Activated T-cell treated with anti-CD3 and anti-CD28 coated beads, Interleukin-2, amount 50 U/mL, for 24 hours (primary cell): ENCODE data around the gene TMEM209.
"Not testable (repeated sequence)": the region's sequence is repeated elsewhere in the genome, so short reads cannot be mapped to it uniquely, and the experiment has no call there.

ENCODE experiments used
- DNase-seq: peaks from one replicate; pipeline ENCODE4 v3.0.0-alpha.2; 2020
- H3K27ac Mint-ChIP-seq: 2 replicates; pipeline ENCODE4 v1.8.0; 2020; ENCODE audit warnings: mild to moderate bottlenecking, mixed read lengths
- H3K27me3 Mint-ChIP-seq: 2 replicates; pipeline ENCODE4 v1.8.0; 2020; ENCODE audit warnings: mixed read lengths
- H3K36me3 Mint-ChIP-seq: 2 replicates; pipeline ENCODE4 v1.8.0; 2020; ENCODE audit warnings: low read depth, mixed read lengths
- H3K4me1 Mint-ChIP-seq: 2 replicates; pipeline ENCODE4 v1.8.0; 2020; ENCODE audit warnings: low read depth, mixed read lengths
- H3K4me3 Mint-ChIP-seq: 2 replicates; pipeline ENCODE4 v1.8.0; 2020; ENCODE audit warnings: mild to moderate bottlenecking, moderate library complexity, mixed read lengths
- H3K9me3 Mint-ChIP-seq: 2 replicates; pipeline ENCODE4 v1.8.0; 2020; ENCODE audit warnings: mixed read lengths

Gene TMEM209

DNA sequence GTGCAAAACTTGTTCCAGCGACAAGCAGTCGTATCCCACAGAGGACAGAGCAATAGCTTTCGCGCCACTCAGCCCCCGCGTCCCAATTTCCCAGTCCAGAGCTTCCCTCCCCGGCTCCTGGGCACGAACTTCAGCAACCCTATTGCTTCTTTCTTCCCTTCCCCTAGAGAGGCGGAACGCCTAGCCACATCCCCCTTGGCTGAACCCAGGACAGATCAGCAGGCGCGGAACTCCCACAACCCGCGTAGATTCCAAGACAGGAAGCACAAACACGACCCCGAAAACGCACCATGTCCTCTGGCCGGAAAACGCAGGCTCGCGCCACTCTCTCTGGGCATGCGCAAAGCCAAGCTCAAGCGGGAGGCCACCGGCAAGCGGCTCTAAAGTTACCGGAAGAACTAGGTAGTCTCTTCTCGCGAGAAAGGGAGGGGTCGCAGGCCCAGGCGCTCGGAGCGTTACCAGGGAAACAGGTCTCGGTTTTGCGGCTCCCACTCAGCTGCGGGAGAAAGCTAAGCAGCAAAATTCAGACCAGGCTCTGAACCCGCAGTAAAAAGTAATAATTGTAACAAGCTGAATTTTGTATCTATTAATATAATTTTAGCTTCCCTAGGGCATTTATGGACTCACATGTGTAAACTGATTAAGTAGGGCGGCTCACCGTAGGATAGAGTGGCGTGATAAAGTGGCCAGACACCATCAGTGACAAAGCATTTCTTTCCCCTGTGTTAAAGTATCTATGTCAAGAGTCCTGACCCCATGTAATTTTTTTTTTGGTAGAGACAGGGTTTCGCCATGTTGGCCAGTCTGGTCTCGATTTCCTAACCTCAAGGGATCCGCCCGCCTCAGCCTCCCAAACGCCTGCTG lies at the start of gene TMEM209:
TMEM209 (minus strand) TSS at position 323 of the 864 bp plus-strand sequence; CDS start at position 292, 31 bp downstream.
- peak; percentile 94 for DNase-seq
- no peaks in the 10 kb centered on the region for H3K9me3 Mint-ChIP-seq
- no peaks in the 10 kb centered on the region for H3K27me3 Mint-ChIP-seq
- peaks cover 33% of the 10 kb centered on the region for H3K4me1 Mint-ChIP-seq
- peak within 1 kb of the TSS; percentile 100 for H3K27ac Mint-ChIP-seq
- peak within 1 kb of the TSS; percentile 99 for H3K4me3 Mint-ChIP-seq
- H3K36me3 Mint-ChIP-seq: peaks cover 47% of the 10 kb centered on the region

DNA sequence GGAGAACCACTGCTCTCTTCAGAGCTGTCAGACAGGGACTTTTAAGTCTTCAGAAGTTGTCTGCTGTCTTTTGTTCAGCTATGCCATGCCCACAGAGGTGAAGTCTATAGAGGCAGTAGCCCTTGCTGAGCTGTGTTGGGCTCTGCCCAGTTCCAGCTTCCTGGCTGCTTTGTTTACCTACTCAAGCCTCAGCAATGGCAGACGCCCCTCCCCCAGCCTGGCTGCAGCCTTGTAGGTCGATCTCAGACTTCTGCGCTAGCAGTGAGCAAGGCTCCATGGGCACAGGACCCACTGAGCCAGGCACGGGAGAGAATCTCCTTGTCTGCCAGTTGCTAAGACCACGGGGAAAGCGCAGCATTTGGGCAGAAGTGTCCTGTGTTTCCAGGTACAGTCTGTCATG lies 49.3 kb upstream of the TMEM209 start:
- Mint-ChIP-seq H3K9me3 (peaks cover 14% of the 10 kb centered on the region), H3K4me1 (no peaks in the 10 kb centered on the region), H3K27me3 (no peaks in the 10 kb centered on the region), H3K36me3 (peaks cover 2% of the 10 kb centered on the region), H3K4me3 (no peak overlapping the region), H3K27ac (no peak overlapping the region)
- DNase-seq: no peak

DNA sequence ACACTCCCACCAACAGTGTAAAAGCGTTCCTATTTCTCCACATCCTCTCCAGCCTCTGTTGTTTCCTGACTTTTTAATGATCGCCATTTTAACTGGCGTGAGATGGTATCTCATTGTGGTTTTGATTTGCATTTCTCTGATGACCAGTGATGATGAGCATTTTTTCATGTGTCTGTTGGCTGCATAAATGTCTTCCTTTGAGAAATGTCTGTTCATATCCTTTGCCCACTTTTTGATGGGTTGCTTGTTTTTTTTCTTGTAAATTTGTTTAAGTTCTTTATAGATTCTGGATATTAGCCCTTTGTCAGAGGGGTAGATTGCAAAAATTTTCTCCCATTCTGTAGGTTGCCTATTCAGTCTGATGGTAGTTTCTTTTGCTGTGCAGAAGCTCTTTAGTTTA lies 44.4 kb upstream of the TMEM209 start:
- not testable (repeated sequence) for H3K4me3 Mint-ChIP-seq, H3K27ac Mint-ChIP-seq, H3K36me3 Mint-ChIP-seq, DNase-seq, H3K27me3 Mint-ChIP-seq, H3K4me1 Mint-ChIP-seq
- peaks cover 16% of the 10 kb centered on the region for H3K9me3 Mint-ChIP-seq

DNA sequence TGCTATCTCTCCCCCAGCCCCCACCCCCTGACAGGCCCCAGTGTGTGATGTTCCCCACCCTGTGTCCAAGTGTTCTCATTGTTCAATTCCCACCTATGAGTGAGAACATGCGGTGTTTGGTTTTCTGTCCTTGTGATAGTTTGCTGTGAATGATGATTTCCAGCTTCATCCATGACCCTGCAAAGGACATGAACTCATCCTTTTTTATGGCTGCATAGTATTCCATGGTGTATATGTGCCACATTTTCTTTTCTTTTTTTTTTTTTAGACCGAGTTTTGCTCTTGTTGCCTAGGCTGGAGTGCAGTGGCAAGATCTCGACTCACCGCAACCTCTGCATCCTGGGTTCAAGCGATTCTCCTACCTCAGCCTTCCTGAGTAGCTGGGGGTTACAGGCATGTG lies 43.6 kb upstream of the TMEM209 start:
- H3K4me3 Mint-ChIP-seq, H3K36me3 Mint-ChIP-seq, H3K27ac Mint-ChIP-seq, H3K27me3 Mint-ChIP-seq, H3K4me1 Mint-ChIP-seq, DNase-seq: not testable (repeated sequence)
- peaks cover 13% of the 10 kb centered on the region for H3K9me3 Mint-ChIP-seq

DNA sequence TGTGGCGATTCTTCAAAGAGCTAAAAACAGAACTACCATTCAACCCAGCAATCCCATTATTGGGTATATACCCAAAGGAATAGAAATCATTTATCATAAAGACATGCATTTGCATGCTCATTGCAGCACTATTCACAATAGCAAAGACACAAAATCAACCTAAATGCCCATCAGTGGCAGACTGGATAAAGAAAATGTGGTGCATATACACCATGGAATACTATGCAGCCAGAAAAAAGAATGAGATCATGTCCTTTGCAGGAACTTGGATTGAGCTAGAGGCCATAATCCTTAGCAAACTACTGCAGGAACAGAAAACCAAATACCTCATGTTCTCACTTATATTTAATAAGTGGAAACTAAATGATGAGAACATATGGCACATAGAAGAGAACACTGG lies 41.3 kb upstream of the TMEM209 start:
- H3K4me1 Mint-ChIP-seq: peaks cover 16% of the 10 kb centered on the region

DNA sequence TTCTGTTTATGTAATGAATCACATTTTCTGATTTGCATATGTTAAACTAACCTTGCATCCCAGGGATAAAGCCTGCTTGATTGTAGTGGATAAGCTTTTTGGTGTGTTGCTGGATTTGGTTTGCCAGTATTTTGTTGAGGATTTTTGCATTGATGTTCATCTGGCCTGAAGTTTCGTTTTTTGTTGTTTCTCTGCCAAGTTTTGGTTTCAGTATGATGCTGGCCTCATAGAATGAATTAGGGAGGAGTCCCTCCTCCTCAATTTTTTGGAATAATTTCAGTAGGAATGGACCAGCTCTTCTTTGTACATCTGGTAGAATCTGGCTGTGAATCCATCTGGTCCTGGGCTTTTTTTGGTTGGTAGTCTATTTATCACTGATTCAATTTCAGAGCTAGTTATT lies 38.3 kb upstream of the TMEM209 start:
- not testable (repeated sequence) for H3K9me3 Mint-ChIP-seq, H3K27ac Mint-ChIP-seq, H3K36me3 Mint-ChIP-seq, H3K4me3 Mint-ChIP-seq, DNase-seq, H3K27me3 Mint-ChIP-seq
- H3K4me1 Mint-ChIP-seq: peaks cover 16% of the 10 kb centered on the region

More for the DNA sequence above, 41.3 kb upstream of the TMEM209 start:
- not testable (repeated sequence) for H3K9me3 Mint-ChIP-seq, H3K4me3 Mint-ChIP-seq, DNase-seq, H3K36me3 Mint-ChIP-seq, H3K27me3 Mint-ChIP-seq, H3K27ac Mint-ChIP-seq

DNA sequence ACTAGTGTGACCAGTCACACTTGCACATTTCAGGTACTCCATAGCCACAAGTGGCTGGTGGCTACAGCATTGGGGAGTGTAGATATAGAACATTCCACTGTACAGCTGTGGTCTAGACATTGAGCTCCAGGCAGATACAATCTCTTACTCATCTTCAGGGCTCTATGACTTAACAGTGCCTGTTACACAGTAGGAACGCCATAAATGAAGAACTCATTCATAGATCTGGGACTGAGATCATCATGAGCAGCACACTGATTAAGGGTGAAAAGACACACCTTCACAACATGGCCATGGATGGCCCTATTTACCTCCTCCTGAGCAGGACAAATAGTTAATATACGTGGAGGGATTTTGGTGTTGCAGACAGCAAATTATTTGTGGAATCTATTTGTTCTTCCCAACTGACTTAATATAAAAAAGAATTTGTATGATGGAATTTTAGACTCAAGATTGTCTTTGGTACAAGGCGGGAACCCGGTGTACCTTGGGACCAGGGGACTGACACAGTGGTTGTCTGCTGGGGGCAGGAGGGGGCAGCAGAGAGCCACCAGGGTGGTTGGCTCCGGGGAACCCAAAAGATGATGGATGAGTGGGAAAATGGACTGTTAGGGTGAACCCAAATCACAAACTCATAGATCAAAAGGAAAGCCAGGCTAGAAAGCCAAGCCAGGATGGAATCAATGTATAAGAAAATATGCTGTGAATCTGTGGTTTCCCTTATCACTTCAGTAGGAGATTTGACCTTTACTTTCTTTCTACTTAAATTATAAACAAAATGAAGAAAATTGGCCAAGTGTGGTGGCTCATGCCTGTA lies 37.2 kb upstream of the TMEM209 start:
- H3K36me3 Mint-ChIP-seq: no peaks in the 10 kb centered on the region
- H3K9me3 Mint-ChIP-seq: peaks cover 8% of the 10 kb centered on the region
- H3K4me3 Mint-ChIP-seq: no peak overlapping the region
- H3K27ac Mint-ChIP-seq: no peak overlapping the region
- peaks cover 16% of the 10 kb centered on the region for H3K4me1 Mint-ChIP-seq
- no peaks in the 10 kb centered on the region for H3K27me3 Mint-ChIP-seq
- peak; percentile 77 for DNase-seq

DNA sequence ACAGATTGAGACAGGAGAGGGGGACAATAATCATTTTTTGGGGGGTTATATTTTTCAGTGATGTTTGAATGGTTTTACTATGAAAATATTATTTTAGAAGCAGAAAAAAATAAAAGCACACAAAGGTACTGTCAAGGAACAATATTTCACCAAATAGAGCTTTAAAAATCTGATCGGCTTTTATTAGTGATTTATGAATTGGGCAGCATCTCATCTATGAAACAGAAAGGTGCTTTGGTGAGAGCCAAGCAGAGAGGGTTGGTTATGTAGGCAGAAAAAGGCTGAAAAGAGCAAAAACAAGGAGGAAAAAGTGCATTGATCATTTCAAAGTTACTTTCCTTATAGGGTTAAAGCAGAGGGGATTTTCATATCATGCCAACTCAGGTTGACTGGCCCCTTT lies 35.0 kb upstream of the TMEM209 start:
- Mint-ChIP-seq H3K4me3 (no peak overlapping the region), H3K9me3 (no peaks in the 10 kb centered on the region)

DNA sequence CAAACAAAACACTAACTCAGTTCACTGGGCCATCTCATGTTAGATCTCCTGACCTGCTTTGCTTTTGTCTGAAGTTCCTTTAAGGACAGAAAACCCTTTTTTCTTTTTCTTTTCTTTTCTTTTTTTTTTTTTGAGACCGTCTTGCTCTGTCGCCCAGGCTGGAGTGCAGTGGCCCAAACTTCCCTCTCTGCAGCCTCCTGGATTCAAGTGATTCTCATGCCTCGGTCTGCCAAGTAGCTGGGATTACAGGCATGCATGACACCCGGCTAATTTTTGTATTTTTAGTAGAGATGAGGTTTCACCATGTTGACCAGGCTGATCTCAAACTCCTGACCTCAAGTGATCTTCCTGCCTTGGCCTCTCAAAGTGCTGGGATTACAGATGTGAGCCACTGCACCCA lies 31.2 kb upstream of the TMEM209 start:
- not testable (repeated sequence) for H3K9me3 Mint-ChIP-seq

More for the DNA sequence above, 35.0 kb upstream of the TMEM209 start:
- peaks cover 9% of the 10 kb centered on the region for H3K27me3 Mint-ChIP-seq
- H3K36me3 Mint-ChIP-seq: no peaks in the 10 kb centered on the region
- H3K27ac Mint-ChIP-seq: no peak overlapping the region
- peaks cover 16% of the 10 kb centered on the region for H3K4me1 Mint-ChIP-seq
- DNase-seq: no peak

DNA sequence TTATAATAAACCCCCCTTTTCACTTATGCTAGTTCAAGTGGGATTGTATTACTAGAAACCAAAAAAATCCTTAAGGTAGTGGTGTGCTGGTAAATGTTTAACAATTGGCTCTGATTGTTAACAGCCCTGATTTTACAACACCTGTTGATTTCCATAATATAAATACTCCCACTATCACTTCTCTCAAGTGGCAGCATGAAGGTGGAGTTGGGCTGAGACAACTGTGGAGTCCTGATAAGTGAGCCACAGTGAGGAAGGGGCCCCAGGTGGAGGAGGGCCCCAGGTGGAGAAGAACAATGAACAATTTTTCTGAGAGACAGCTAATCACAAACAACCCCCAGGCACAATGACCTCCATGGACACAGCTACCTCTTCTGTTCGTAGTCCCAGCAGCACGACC lies 28.9 kb upstream of the TMEM209 start:
- Mint-ChIP-seq H3K9me3 (no peaks in the 10 kb centered on the region), H3K27ac (no peak overlapping the region), H3K4me3 (no peak overlapping the region), H3K36me3 (no peaks in the 10 kb centered on the region), H3K27me3 (peaks cover 12% of the 10 kb centered on the region), H3K4me1 (no peaks in the 10 kb centered on the region)
- no peak for DNase-seq

More for the DNA sequence above, 31.2 kb upstream of the TMEM209 start:
- not testable (repeated sequence) for H3K4me1 Mint-ChIP-seq, DNase-seq, H3K36me3 Mint-ChIP-seq, H3K27ac Mint-ChIP-seq, H3K4me3 Mint-ChIP-seq
- H3K27me3 Mint-ChIP-seq: peaks cover 12% of the 10 kb centered on the region

DNA sequence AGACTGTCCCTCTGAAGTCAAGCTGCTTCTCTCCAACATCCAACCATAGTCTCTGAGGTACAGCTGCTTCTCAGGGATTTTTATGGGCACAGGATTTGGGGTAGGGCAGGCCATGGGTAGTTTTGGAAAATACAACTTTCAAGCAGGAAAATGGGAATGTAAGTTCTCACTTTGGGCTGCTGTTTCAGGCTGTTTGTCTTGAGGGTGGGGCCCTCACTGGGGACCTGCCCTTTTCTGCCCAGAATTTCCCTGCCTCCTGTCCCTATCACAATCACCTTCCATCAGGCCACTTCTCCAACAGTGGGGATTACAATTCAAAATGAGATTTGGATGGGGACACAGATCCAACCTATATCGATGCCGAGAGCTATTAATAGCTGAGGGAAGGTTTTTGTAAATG lies 27.0 kb upstream of the TMEM209 start:
- DNase-seq: no peak
- H3K4me1 Mint-ChIP-seq: no peaks in the 10 kb centered on the region
- H3K4me3 Mint-ChIP-seq: no peak overlapping the region
- peaks cover 12% of the 10 kb centered on the region for H3K27me3 Mint-ChIP-seq
- H3K27ac Mint-ChIP-seq: no peak overlapping the region
- no peaks in the 10 kb centered on the region for H3K36me3 Mint-ChIP-seq
- H3K9me3 Mint-ChIP-seq: no peaks in the 10 kb centered on the region

DNA sequence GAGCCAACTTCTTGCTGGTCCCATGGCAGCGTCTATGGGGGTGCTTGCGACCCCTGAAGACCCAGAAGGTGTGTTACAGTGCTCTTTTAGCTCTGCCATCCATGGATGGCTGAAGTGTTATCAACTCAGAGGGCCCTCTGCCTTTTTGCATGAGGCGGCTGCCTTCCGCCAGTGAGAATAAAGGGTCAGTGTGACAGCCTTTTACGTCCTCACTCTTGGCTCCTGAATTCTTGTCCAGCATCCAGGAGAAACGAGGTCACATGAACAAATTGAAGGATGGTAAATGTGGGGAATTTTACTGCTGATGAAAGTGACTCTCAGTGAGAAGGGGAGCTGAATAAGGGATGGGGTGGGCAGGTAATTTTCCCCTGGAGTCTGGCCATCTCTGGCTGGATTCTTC lies 26.6 kb upstream of the TMEM209 start:
- no peak for DNase-seq
- Mint-ChIP-seq H3K27ac (no peak overlapping the region), H3K27me3 (peaks cover 12% of the 10 kb centered on the region)

DNA sequence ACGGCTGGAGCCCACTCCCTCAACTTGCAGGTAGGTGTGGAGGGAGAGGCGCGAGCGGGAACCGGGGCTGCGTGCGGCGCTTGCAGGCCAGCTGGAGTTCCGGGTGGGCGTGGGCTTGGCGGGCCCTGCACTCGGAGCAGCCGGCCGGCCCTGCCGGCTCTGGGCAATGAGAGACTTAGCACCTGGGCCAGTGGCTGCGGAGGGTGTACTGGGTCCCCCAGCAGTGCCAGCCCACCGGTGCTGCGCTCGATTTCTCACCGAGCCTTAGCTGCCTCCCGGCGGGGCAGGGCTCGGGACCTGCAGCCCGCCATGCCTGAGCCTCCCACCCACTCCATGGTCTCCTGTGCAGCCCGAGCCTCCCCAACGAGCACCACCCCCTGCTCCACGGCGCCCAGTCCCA lies 24.8 kb upstream of the TMEM209 start:
- H3K36me3 Mint-ChIP-seq, DNase-seq, H3K27ac Mint-ChIP-seq, H3K9me3 Mint-ChIP-seq, H3K27me3 Mint-ChIP-seq, H3K4me1 Mint-ChIP-seq, H3K4me3 Mint-ChIP-seq: not testable (repeated sequence)

More for the DNA sequence above, 26.6 kb upstream of the TMEM209 start:
- Mint-ChIP-seq H3K4me3 (no peak overlapping the region), H3K9me3 (no peaks in the 10 kb centered on the region), H3K36me3 (no peaks in the 10 kb centered on the region), H3K4me1 (no peaks in the 10 kb centered on the region)

DNA sequence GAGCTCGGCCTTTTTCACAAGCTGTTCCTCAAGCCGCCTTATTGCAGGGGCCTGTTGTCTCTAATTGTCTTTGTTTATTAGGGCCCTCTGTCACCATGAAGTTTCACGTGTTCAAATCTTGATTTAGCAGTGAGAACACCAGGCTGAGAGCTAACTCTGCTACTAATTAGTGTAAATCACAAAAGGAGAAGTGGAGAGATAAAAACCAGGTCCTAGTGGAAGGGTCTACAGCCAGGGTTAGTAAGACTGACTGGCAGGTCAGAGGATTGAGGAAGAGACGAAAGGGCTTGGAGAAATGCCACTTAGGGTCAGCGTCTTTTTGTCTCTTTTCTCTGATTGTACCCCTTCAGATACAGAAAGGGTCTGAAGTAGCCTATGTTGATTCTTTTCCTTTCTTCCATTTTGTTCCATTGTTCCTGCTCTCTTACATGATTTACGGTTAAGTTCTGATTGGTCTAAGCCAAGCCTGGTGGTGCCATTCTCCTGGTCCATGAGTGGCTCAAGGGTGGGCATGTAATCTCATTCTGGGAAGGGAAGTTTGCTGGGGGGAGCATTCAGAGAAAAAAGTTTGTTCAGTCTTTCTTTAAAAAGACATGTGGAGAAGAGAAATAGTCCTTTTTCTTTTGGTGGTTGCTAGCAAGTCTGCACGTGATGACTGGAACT lies 23.8 kb upstream of the TMEM209 start:
- H3K9me3 Mint-ChIP-seq: no peaks in the 10 kb centered on the region
- H3K36me3 Mint-ChIP-seq: no peaks in the 10 kb centered on the region
- DNase-seq: no peak
- no peaks in the 10 kb centered on the region for H3K4me1 Mint-ChIP-seq
- H3K4me3 Mint-ChIP-seq: no peak overlapping the region
- peaks cover 3% of the 10 kb centered on the region for H3K27me3 Mint-ChIP-seq
- H3K27ac Mint-ChIP-seq: no peak overlapping the region
